T-helper 17 cell (primary cell): ENCODE data around the gene ANAPC2. TPM values are rescaled to one million over a fixed set of nuclear protein-coding genes. Genes with fewer than 3 reads are reported as not detected.
A peak's percentile ranks its signal among the peaks of the same experiment; 100 is the strongest.

Experiments used
- ATAC-seq: fragments of 150-1000 bp; cut with Tn5 transposase; 2 replicates; pipeline ENCODE4 v1.10.0; 2021; ENCODE audit warnings: mild to moderate bottlenecking, moderate library complexity
- DNase-seq, 3 donors: peaks; one replicate each; pipeline versions ENCODE4 v3.0.0 to v3.0.0-alpha.2; 2020 to 2021
- H3K9me3 ChIP-seq: one replicate; pipeline ENCODE4 v1.7.0; 2013; ENCODE audit warnings: low read length, mild to moderate bottlenecking; ENCODE audit not compliant: control insufficient read depth, poor library complexity, severe bottlenecking
- H3K27ac Mint-ChIP-seq: one replicate; pipeline ENCODE4 v1.8.0; 2022; ENCODE audit warnings: mild to moderate bottlenecking, moderate library complexity, mixed read lengths
- H3K27me3 Mint-ChIP-seq: one replicate; pipeline ENCODE4 v1.8.0; 2022; ENCODE audit warnings: mixed read lengths
- H3K36me3 Mint-ChIP-seq: one replicate; pipeline ENCODE4 v1.8.0; 2022; ENCODE audit warnings: low read depth, mixed read lengths
- H3K4me1 Mint-ChIP-seq: one replicate; pipeline ENCODE4 v1.8.0; 2022; ENCODE audit warnings: mild to moderate bottlenecking, mixed read lengths
- H3K4me3 Mint-ChIP-seq: one replicate; pipeline ENCODE4 v1.8.0; 2022; ENCODE audit warnings: mild to moderate bottlenecking, moderate library complexity, mixed read lengths
- total RNA-seq, 4 donors: library from RNA in 2 of 4; stranded (reverse) in 2 of 4; gene quantifications; one replicate each; pipeline ENCODE4 v1.2.3 and lab custom pipeline; 2022 to 2026

ANAPC2 gene
- total RNA-seq, 2 donors from 2014 or later, result 114 to 116 TPM

DNA sequence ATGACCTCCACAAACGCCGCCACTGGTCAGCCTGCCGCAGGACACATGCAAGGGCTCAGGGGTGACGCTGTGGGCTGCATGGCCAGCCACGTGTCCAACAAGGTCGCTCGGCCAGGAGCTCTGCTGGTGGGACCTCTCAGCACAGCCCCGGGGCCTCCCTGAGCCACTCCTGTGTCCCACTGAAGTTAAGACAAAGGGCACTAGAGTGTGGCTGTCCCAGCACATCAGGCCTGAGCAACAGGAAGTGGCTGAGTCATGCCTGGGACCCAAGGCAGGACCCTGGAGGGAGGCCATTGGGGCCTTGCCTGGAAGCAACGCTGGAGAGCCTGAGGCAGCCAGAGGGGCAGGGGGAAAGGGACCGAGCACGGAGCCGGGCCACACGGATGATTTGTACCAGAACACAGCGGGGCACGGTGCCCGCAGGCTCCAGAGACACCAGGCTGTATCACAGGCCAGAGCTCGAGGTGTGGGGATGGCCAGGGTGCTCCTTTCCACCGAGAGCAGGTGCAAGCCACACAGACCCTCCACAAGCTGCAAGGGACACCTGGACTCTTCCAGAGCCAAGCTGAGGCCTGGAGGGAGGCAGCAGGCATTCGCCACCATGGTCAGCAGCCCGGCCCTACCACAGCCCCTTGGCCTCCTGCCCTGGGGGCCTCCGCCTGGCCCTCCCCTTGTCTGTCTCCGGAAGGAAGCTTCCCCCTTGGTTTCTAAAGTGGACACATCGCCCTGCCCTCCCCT lies 10.0 kb downstream of the ANAPC2 start:
- ATAC-seq, result no peak
- DNase-seq, result no peak
- no peaks in the 10 kb centered on the region for H3K9me3 ChIP-seq
- Mint-ChIP-seq H3K27ac (no peak overlapping the region), H3K36me3 (peaks cover 3% of the 10 kb centered on the region), H3K4me1 (peaks cover 4% of the 10 kb centered on the region), H3K4me3 (no peak overlapping the region), H3K27me3 (peaks cover under 1% of the 10 kb centered on the region)

DNA sequence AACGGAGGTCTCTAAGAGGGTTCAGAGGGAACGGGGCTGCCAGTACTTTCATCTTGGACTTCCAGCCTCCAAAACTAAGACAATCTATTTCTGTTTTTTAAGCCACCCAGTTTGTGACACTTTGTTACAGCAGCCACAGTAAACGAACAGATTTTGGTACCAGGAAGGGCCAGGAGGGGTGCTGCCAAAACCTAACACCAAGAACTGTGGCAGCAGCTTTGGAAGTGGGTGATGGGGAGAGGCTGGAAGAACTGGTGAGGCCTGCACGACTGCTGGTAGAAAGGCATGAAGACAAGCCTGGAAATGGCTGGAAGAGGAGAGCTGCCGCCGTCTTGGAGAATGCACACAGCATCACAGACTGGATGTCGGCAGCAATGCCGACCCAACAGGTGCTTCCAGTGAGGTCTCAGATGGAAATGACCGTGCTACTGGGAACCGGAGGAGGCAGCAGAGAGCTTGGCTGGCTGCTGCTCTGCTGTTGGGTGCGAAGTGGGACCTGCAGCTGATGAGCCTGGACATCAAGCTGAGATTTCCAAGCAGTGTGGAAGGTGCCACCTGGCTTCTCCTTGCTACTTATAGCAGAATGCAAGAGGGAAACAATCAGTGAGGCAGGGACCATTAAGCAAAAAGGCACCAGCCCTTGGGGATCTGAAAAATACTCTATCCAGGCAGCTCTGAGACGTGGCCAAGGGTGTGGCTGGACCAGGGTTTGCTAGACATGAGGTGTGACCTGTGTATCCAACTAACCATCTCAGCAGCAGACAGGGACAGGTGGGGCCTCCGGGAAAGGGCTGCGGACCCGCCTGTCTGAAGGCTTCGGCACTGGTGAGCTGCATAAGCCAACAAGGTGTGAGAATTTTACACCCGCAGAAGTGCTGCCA lies 11.8 kb downstream of the ANAPC2 start:
- Mint-ChIP-seq H3K36me3 (no peaks in the 10 kb centered on the region), H3K27ac (no peak overlapping the region)
- peak; percentile 71 for ATAC-seq

DNA sequence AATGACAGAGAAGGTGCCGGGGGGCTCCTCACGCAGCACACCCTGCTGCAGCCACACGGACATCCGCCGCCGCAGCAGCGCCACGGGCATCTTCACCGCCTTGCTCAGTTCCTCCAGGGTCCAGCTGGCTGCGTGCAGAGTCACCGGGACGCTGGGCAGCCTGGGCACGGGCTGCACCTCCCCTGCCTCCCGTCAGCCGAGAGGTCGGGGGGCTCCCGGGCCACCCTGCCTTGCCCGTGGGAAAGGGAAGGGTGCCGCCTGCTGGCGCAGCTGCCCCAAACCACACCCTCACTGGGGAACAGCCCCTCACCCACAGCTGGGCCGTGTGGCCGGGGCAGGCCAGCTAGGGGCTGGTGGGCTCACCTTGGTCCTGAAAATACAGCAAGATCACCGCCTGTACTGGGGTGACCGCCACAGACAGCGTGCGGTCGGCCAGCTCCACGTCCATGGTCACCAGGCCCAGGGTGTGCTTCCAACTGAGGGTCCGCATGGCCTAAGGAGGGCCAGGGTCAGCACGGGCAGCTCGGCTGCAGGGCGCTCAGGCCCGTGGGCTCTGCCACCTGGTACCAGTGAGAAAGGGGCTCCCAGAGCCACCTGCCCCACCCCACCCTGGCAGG lies 12.9 kb downstream of the ANAPC2 start:
- DNase-seq, result no peak
- Mint-ChIP-seq H3K4me1 (no peaks in the 10 kb centered on the region), H3K27ac (no peak overlapping the region), H3K36me3 (no peaks in the 10 kb centered on the region), H3K27me3 (peaks cover 12% of the 10 kb centered on the region), H3K4me3 (no peak overlapping the region)
- ATAC-seq, result no peak
- H3K9me3 ChIP-seq, result no peaks in the 10 kb centered on the region

More for the DNA sequence above, 11.8 kb downstream of the ANAPC2 start:
- no peak for DNase-seq
- no peaks in the 10 kb centered on the region for H3K4me1 Mint-ChIP-seq
- peak overlapping the region; percentile 41 for H3K4me3 Mint-ChIP-seq
- peaks cover 10% of the 10 kb centered on the region for H3K27me3 Mint-ChIP-seq
- H3K9me3 ChIP-seq, result no peaks in the 10 kb centered on the region

DNA sequence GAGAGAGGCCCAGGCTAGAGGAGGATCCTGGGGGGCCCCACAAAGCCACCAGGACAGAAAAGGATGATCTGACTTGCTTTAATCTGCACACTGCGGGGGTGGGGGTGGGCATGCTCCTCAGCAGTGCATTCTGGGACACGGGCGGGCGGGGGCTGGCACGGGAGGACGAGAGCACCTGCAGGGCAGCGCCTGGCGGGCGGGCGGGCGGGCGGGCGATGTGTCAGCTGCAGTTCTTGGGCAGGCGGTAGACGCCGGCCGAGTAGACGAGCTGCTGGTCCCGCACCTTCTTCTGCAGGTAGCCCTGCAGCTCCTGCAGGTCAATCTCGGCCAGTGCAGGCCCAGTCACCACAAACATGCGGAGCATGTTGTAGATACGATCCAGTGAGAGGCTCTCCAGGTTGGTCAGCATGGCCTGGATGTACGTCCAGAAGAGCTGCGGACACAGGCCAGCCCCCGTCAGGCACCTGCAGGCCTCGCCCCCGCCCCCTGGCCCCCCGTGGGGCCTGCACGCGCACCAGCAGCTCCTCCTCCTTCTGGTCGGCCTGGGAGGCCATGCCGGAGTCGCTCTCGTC lies 13.6 kb downstream of the ANAPC2 start:
- no peaks in the 10 kb centered on the region for H3K9me3 ChIP-seq
- H3K27me3 Mint-ChIP-seq, result peaks cover 16% of the 10 kb centered on the region
- no peaks in the 10 kb centered on the region for H3K4me1 Mint-ChIP-seq
- no peak overlapping the region for H3K27ac Mint-ChIP-seq
- no peaks in the 10 kb centered on the region for H3K36me3 Mint-ChIP-seq
- DNase-seq (no peak), ATAC-seq (no peak)
- no peak overlapping the region for H3K4me3 Mint-ChIP-seq

DNA sequence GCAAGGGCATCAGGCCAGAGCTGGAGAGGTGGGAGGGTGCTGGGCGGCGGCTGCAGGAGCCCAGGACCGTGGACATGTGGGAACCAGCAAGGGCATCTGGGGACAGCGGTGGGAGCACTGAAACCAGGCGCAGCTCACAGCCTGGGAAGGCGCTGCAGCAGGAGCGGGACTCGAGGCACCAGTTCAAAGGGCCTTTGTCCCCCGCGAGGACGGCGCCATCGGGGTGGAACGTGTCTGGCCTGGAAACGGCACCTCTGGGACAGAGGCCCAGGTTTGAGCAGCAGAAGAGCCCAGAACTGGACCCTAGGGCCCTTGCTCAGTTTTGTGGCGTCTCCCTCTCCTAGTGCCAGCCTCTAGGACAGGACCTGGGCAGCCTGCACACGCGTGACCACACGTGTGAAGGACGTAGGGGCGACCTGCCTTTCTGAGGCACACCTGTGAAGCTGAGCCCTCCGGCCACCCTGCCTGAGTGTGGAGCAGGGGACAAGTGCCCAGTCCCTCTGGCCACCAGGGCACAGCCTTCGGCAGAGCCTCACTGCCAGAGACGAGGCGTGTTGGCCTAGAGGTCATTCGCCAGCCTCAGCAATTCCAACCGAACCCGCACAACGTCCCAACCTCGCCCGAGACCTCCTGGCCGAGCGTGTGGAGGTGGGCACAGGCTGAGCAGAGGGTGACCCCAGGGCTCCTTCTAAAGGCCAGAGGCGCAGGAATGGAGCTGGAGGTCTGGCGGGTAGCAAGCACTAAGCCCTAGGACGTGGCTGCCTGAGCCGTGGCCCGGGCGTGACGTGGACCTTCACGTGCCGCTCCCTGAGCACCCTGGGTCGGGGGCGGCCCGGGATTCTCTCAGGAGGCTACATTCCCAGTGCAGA lies 14.3 kb downstream of the ANAPC2 start:
- ATAC-seq (no peak), DNase-seq (no peak)
- Mint-ChIP-seq H3K4me3 (no peak overlapping the region), H3K4me1 (no peaks in the 10 kb centered on the region), H3K27ac (no peak overlapping the region), H3K27me3 (peaks cover 16% of the 10 kb centered on the region), H3K36me3 (no peaks in the 10 kb centered on the region)
- no peaks in the 10 kb centered on the region for H3K9me3 ChIP-seq

DNA sequence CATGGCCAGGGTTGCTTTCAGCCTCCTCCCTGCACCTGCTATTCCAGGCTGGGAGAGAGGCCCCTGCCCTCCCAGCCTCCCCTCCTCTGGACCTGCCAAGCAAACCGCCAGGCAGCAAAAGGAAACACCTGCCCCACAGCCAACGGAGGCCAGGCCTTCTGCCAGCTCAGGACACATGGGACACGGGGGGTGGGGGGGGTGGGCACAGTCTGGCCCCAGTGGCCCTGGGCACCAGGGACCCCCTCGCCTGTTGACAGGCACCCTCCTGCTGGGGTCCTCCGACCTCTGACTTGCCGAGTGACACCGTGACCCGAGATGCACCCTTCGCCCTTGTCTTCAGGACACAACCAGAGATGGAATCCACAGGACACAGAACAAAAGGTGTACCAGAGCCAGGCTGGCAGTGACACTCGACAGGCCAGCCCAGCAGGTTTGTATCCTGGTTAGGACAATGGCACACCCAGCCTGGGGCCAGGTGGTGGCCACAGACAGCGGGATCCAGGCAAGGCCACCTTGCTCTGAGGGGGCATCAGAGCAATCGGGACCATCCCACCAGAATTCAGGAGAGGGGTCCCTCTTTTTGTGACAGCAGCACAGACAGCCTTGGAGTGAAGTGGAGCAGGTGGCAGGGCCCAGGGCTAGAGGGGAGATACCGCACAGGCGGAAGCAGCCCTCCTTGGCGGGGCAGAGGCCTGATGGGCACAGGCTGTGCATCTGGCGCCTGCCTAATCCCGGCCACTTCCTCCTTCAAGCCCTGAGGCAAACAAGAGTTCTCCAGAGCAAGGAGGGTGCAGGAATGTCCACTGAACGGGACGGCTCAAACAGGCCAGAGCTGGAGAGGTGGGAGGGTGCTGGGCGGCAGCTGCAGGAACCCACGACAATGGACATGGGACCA lies 15.2 kb downstream of the ANAPC2 start:
- Mint-ChIP-seq H3K4me3 (no peak overlapping the region), H3K27ac (no peak overlapping the region), H3K4me1 (peaks cover 2% of the 10 kb centered on the region), H3K36me3 (no peaks in the 10 kb centered on the region), H3K27me3 (peaks cover 16% of the 10 kb centered on the region)
- H3K9me3 ChIP-seq, result no peaks in the 10 kb centered on the region
- no peak for ATAC-seq
- DNase-seq, result no peak

DNA sequence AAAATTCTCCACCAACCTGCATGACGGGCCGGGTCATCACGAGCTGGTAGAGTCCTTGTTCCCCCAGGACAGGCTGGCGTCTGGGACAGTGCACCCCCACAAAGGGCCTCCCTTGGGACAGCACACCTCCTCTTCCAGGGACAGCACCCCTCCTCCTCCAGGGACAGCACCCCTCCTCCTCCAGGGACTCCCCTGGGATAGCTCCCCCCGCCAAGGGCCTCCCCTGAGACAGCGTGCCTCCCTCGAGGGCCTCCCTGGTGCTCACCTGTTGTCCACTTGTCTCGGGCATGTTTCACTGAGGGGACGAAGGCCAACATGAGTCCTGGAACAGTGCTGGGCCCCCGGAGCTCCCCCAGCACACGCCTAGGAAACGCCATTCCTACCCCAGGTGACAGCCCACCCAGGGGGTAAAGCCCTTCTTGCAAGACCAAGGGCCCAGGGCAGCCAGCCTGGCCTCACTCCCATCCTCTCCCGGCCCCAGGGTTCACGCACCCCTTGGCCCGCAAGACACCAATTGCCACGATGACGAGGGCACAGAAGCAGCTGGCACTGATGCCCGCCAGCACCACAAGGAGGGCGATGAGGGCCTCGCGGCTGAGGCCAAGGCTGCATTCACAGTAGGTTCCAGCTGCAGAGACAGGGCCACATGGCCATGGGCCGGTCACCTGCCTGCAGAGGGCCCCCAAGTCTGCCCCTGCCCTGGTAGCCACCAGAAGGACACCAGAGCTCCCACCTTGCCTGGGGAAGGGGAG lies 17.0 kb downstream of the ANAPC2 start:
- DNase-seq (no peak), ATAC-seq (no peak)
- peaks cover 21% of the 10 kb centered on the region for H3K27me3 Mint-ChIP-seq
- H3K4me3 Mint-ChIP-seq, result no peak overlapping the region
- H3K36me3 Mint-ChIP-seq, result no peaks in the 10 kb centered on the region
- no peaks in the 10 kb centered on the region for H3K9me3 ChIP-seq
- H3K4me1 Mint-ChIP-seq, result peaks cover 6% of the 10 kb centered on the region
- H3K27ac Mint-ChIP-seq, result no peak overlapping the region

DNA sequence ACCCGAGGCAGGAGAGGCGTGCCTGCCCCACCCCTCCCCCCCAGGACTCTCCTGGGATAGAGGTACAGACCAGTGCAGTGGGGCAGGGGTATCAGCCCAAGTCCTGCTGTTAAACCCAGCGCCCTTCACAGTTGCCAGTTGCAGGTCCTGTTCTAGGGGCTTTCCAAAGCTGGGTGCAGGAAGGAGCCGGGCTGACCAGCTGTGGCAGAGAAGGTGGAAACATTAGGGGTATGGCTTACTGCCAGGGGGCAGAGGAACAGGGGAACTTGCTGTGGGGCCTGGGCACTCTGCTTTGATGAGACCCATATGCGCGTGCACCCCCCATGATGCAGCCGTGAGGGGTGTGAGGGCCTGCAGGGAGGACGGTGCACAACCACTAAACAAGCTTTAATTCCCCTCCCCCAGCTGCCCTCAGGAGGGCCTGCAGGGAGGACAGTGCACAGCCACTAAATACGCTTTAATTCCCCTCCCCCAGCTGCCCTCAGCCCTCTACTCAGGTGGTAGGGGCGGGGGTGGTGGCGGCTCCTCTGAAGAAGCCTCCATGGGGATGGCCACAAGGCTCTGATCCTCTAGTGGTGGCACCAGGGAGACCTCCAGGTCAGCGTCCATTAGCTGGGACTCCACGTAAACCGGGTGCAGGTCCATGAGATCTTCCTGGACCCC lies 17.7 kb downstream of the ANAPC2 start:
- H3K4me1 Mint-ChIP-seq, result peaks cover 6% of the 10 kb centered on the region
- H3K9me3 ChIP-seq, result no peaks in the 10 kb centered on the region
- H3K36me3 Mint-ChIP-seq, result no peaks in the 10 kb centered on the region
- H3K4me3 Mint-ChIP-seq, result no peak overlapping the region
- peaks cover 23% of the 10 kb centered on the region for H3K27me3 Mint-ChIP-seq
- H3K27ac Mint-ChIP-seq, result no peak overlapping the region
- ATAC-seq (no peak), DNase-seq (no peak)

DNA sequence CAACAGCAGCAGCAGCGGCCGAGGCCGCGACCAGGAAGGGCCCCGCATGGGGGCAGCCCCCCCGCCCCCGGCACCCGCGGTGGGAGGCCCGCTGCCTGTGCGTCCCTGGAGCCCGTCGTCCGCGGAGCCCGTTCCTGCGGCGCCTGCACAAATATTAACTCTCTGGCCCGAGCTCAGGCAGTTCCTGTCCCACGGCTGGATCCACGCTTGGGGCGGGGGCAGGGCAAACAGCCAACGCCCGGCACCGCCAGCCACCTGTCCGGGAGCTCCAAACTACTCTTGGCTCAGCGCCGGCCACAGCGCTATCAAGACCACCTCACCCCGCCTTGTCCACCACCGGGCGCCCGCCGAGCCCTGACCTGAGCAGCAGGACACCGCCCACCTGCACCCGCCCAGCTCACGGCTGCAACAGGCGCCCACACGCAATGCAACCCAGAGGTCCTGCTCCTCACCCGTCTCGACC lies 18.4 kb downstream of the ANAPC2 start, which contains the start of gene LRRC26:
TSS of gene LRRC26 (minus strand) at position 156 of the 463 bp plus-strand sequence. CDS start at position 48, 108 bp downstream.
- H3K27ac Mint-ChIP-seq, result no peak within 1 kb of the TSS
- peaks cover 23% of the 10 kb centered on the region for H3K27me3 Mint-ChIP-seq
- no peaks in the 10 kb centered on the region for H3K36me3 Mint-ChIP-seq
- ATAC-seq (no peak), DNase-seq (no peak)
- H3K4me1 Mint-ChIP-seq, result peaks cover 6% of the 10 kb centered on the region
- no peaks in the 10 kb centered on the region for H3K9me3 ChIP-seq
- peak within 1 kb of the TSS; percentile 61 for H3K4me3 Mint-ChIP-seq

DNA sequence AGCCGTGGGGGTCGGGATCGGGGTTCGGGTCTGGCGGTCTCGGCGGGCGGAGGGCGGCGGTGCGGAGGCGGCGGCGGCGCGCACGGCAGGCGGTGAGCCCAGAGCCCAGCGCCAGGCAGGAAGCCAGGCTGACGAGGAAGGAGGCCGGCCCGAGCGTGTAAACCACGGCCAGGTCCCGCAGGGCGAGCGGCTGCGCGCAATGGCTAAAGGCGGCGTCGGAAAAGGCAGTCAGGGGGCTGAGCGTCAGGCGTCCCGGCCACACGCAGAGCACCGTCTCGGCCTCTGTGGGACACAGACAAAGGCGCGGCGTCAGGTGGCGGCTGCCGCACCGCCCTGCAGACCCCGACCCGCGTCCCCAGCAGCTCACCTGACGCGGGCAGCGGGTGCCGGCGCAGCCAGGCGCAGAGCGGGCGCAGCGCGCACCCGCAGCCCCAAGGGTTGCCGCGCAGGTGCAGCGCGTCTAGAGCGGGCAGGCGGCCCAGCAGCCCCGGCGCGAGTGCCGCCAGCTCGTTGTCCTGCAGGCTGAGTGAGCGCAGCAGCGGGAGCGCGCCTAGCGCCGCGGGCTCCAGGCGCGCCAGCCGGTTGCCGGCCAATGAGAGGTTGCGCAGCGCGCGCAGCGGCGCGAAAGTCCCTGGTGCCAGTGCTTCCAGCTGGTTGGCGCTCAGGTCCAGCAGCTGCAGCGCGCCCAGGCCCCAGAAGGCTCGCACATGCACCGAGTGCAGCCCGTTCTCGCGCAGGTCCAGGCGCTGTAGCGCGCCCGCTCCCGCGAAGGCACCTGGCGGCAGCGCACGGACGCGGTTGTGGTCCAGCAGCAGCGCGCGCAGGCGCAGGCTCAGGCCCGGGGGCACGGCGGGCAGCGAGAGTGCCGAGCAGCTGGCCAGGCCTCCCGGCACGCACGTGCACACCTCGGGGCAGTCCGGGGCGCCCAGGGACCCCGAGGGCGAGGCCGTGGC lies 19.2 kb downstream of the ANAPC2 start:
- DNase-seq (no peak), ATAC-seq (peak; percentile 35)
- H3K4me1 Mint-ChIP-seq, result peaks cover 6% of the 10 kb centered on the region
- no peaks in the 10 kb centered on the region for H3K36me3 Mint-ChIP-seq
- no peaks in the 10 kb centered on the region for H3K9me3 ChIP-seq
- peak overlapping the region; percentile 61 for H3K4me3 Mint-ChIP-seq
- H3K27ac Mint-ChIP-seq, result no peak overlapping the region
- peaks cover 29% of the 10 kb centered on the region for H3K27me3 Mint-ChIP-seq
